C4-2B (cell line): ENCODE measurements around the gene KIF1A.

Experiments used
- ZFX ChIP-seq: fragments of 450-650 bp; IDR thresholded peaks from 2 replicates; pipeline ENCODE4 v1.6.1; 2017
- TF ChIP-seq, protein P1 (sequence below): fragments of 450-650 bp; conservative IDR thresholded peaks from 2 replicates; pipeline ENCODE4 v1.5.1; 2017; ENCODE audit warnings: mild to moderate bottlenecking

DNA sequence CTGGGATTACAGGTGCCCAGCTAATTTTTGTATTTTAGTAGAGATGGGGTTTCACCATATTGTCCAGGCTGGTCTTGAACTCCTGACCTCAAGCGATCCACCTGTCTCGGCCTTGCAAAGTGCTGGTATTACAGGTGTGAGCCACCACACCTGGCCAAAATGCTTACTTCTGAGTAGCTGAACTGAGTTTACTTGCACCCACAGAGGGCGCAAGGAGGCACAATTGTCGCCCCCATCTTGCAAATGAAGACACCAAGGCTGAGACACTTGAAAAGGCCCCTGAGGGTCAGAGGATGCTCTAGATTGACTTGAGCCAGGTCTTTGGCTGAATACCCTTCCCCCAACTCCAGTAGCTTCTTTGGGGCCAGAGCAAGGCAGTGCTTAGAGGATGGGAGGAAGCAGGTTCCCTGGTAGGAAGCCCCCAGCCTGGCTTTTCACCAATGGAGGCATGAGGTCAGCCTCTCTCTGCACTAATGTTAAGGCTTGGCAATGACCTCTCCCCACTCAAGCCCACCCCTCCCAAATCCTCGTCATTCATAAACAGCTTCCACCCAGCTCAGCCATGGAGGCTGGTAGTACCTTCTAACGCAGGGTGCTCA, 14.5 kb upstream of the KIF1A start:
- TF ChIP-seq, protein P1, sequence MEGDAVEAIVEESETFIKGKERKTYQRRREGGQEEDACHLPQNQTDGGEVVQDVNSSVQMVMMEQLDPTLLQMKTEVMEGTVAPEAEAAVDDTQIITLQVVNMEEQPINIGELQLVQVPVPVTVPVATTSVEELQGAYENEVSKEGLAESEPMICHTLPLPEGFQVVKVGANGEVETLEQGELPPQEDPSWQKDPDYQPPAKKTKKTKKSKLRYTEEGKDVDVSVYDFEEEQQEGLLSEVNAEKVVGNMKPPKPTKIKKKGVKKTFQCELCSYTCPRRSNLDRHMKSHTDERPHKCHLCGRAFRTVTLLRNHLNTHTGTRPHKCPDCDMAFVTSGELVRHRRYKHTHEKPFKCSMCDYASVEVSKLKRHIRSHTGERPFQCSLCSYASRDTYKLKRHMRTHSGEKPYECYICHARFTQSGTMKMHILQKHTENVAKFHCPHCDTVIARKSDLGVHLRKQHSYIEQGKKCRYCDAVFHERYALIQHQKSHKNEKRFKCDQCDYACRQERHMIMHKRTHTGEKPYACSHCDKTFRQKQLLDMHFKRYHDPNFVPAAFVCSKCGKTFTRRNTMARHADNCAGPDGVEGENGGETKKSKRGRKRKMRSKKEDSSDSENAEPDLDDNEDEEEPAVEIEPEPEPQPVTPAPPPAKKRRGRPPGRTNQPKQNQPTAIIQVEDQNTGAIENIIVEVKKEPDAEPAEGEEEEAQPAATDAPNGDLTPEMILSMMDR = no peak
- TF ChIP-seq ZFX = no peak
